SK-N-SH treated with all-trans-retinoic acid at 6 μM for 48 hours (cell line): ENCODE results near the gene PSMB7.

ENCODE experiments used
- ATAC-seq: fragments of 200-7000 bp; cut with Tn5 transposase; 3 replicates; pipeline ENCODE4 v1.9.1; 2020; ENCODE audit warnings: mild to moderate bottlenecking, moderate library complexity
- BACH2 ChIP-seq: fragments of 250-450 bp; sonication (Bioruptor Pico); IDR thresholded peaks from 2 replicates; pipeline ENCODE4 v1.9.0; 2021; ENCODE audit warnings: mild to moderate bottlenecking, borderline replicate concordance
- CSDC2 ChIP-seq: fragments of 250-450 bp; sonication (Bioruptor Pico); IDR thresholded peaks from 2 replicates; pipeline ENCODE4 v1.5.0; 2020; ENCODE audit warnings: mild to moderate bottlenecking, moderate library complexity
- CSRNP3 ChIP-seq: fragments of 250-450 bp; sonication (Bioruptor Pico); IDR thresholded peaks from 2 replicates; pipeline ENCODE4 v1.5.1; 2021; ENCODE audit warnings: mild to moderate bottlenecking, moderate library complexity
- ESRRG ChIP-seq: fragments of 250-450 bp; sonication (Bioruptor Pico); IDR thresholded peaks from 2 replicates; pipeline ENCODE4 v1.6.1; 2021; ENCODE audit warnings: mild to moderate bottlenecking
- GLIS3 ChIP-seq: fragments of 250-450 bp; sonication (Bioruptor Pico); IDR thresholded peaks from 2 replicates; pipeline ENCODE4 v1.5.0; 2020; ENCODE audit warnings: mild to moderate bottlenecking, moderate library complexity
- ISL1 ChIP-seq: fragments of 250-450 bp; sonication (Bioruptor Pico); IDR thresholded peaks from 2 replicates; pipeline ENCODE4 v2.1.2; 2022; ENCODE audit warnings: mild to moderate bottlenecking, moderate library complexity
- OSR1 ChIP-seq: fragments of 250-450 bp; sonication (Bioruptor Pico); IDR thresholded peaks from 2 replicates; pipeline ENCODE4 v1.8.0; 2022; ENCODE audit warnings: moderate library complexity, mild to moderate bottlenecking, inconsistent platforms
- PATZ1 ChIP-seq: fragments of 250-450 bp; sonication (Bioruptor Pico); IDR thresholded peaks from 2 replicates; pipeline ENCODE4 v1.8.0; 2020; ENCODE audit warnings: mild to moderate bottlenecking, moderate library complexity, borderline replicate concordance
- POU6F1 ChIP-seq: fragments of 250-450 bp; sonication (Bioruptor Pico); IDR thresholded peaks from 2 replicates; pipeline ENCODE4 v1.8.0; 2021; ENCODE audit warnings: low read depth, mild to moderate bottlenecking, moderate library complexity, borderline replicate concordance
- PPARA ChIP-seq: fragments of 250-450 bp; sonication (Bioruptor Pico); IDR thresholded peaks from 2 replicates; pipeline ENCODE4 v1.5.0; 2020; ENCODE audit warnings: mild to moderate bottlenecking, borderline replicate concordance
- RARB ChIP-seq: fragments of 250-450 bp; sonication (Bioruptor Pico); IDR thresholded peaks from 2 replicates; pipeline ENCODE4 v1.8.0; 2021; ENCODE audit warnings: mild to moderate bottlenecking, moderate library complexity
- SNAI2 ChIP-seq: fragments of 250-450 bp; sonication (Bioruptor Pico); IDR thresholded peaks from 2 replicates; pipeline ENCODE4 v1.5.0; 2020; ENCODE audit warnings: mild to moderate bottlenecking, moderate library complexity
- TCF4 ChIP-seq: fragments of 250-450 bp; sonication (Bioruptor Pico); IDR thresholded peaks from 2 replicates; pipeline ENCODE4 v1.8.0; 2021; ENCODE audit warnings: mild to moderate bottlenecking, moderate library complexity, borderline replicate concordance
- TOX ChIP-seq: fragments of 250-450 bp; sonication (Bioruptor Pico); IDR thresholded peaks from 2 replicates; pipeline ENCODE4 v1.8.0; 2021; ENCODE audit warnings: mild to moderate bottlenecking, moderate library complexity, borderline replicate concordance
- TSHZ2 ChIP-seq: fragments of 250-450 bp; sonication (Bioruptor Pico); IDR thresholded peaks from 2 replicates; pipeline ENCODE4 v1.5.0; 2020; ENCODE audit warnings: mild to moderate bottlenecking, moderate library complexity
- ZC3H10 ChIP-seq: fragments of 250-450 bp; sonication (Bioruptor Pico); IDR thresholded peaks from 2 replicates; pipeline ENCODE4 v1.5.1; 2021; ENCODE audit warnings: mild to moderate bottlenecking, moderate library complexity
- ZFP3 ChIP-seq: fragments of 250-450 bp; sonication (Bioruptor Pico); IDR thresholded peaks from 2 replicates; pipeline ENCODE4 v1.5.0; 2020; ENCODE audit warnings: mild to moderate bottlenecking, moderate library complexity
- ZFP30 ChIP-seq: fragments of 450-650 bp; formaldehyde crosslinking; IDR thresholded peaks from 2 replicates; pipeline ENCODE4 v1.5.0; 2022; ENCODE audit warnings: mild to moderate bottlenecking, moderate library complexity
- ZNF565 ChIP-seq: fragments of 450-650 bp; formaldehyde crosslinking; conservative IDR thresholded peaks from 2 replicates; pipeline ENCODE4 v1.5.0; 2020; ENCODE audit warnings: low read depth, mild to moderate bottlenecking, moderate library complexity
- ZNF70 ChIP-seq: fragments of 450-650 bp; formaldehyde crosslinking; IDR thresholded peaks from 2 replicates; pipeline ENCODE4 v1.5.0; 2020; ENCODE audit warnings: mild to moderate bottlenecking, moderate library complexity
- ZNF8 ChIP-seq: fragments of 450-650 bp; formaldehyde crosslinking; IDR thresholded peaks from 2 replicates; pipeline ENCODE4 v1.5.0; 2020; ENCODE audit warnings: mild to moderate bottlenecking, moderate library complexity

The PSMB7 gene

GRCh38 chr9:124346347-124347163 is 68.7 kb downstream of the PSMB7 start:
- TF ChIP-seq ZFP3 (CRISPR knock-in tag) (no peak), ZNF70 (CRISPR knock-in tag) (no peak), ZNF565 (CRISPR knock-in tag) (no peak), SNAI2 (no peak), ZNF8 (CRISPR knock-in tag) (no peak), ZC3H10 (CRISPR knock-in tag) (no peak), TSHZ2 (CRISPR knock-in tag) (no peak), TCF4 (CRISPR knock-in tag) (no peak), ZFP30 (CRISPR knock-in tag) (no peak), CSDC2 (CRISPR knock-in tag) (no peak), CSRNP3 (CRISPR knock-in tag) (no peak)
- ATAC-seq: no peak

GRCh38 chr9:124345751-124346281 is 69.4 kb downstream of the PSMB7 start:
- TF ChIP-seq ESRRG (CRISPR knock-in tag): no peak
- TF ChIP-seq TSHZ2 (CRISPR knock-in tag): no peak
- TF ChIP-seq ZFP30 (CRISPR knock-in tag): no peak
- no peak for TF ChIP-seq BACH2 (CRISPR knock-in tag)
- no peak for TF ChIP-seq ZNF70 (CRISPR knock-in tag)
- no peak for TF ChIP-seq ISL1
- TF ChIP-seq PATZ1 (CRISPR knock-in tag): no peak
- TF ChIP-seq PPARA (CRISPR knock-in tag): no peak
- TF ChIP-seq ZC3H10 (CRISPR knock-in tag): no peak
- TF ChIP-seq OSR1 (CRISPR knock-in tag): no peak
- no peak for TF ChIP-seq SNAI2
- no peak for TF ChIP-seq TOX
- TF ChIP-seq ZNF8 (CRISPR knock-in tag): no peak
- TF ChIP-seq ZNF565 (CRISPR knock-in tag): no peak
- TF ChIP-seq RARB: no peak
- TF ChIP-seq TCF4 (CRISPR knock-in tag): no peak
- TF ChIP-seq ZFP3 (CRISPR knock-in tag): no peak
- TF ChIP-seq GLIS3: no peak
- no peak for TF ChIP-seq CSDC2 (CRISPR knock-in tag)
- no peak for TF ChIP-seq POU6F1 (CRISPR knock-in tag)
- no peak for ATAC-seq
